HCT116 (cell line): Measurements from ENCODE around the gene IGSF3. TPM values are rescaled to one million over a fixed set of nuclear protein-coding genes. Genes with fewer than 3 reads are reported as not detected.

ENCODE experiments used
- ATAC-seq: fragments of 200-7000 bp; cut with Tn5 transposase; 2 replicates; pipeline ENCODE4 v1.9.1; 2020; ENCODE audit warnings: mild to moderate bottlenecking, moderate library complexity
- BruUV-seq: library from RNA; stranded (reverse); fragments of 400-500 nt; replicated peaks from 2 replicates; lab custom pipeline; 2021; lab: Mats Ljungman, UMichigan
- CTCF ChIA-PET: fragments of 300-600 bp; sonication (Branson Sonifier 250); formaldehyde crosslinking; loops from one replicate; lab custom pipeline; 2021; ENCODE audit warnings: antibody characterized with exemption; lab: Charles Lee
- POLR2A ChIA-PET: fragments of 300-600, 350-600 bp; sonication (Branson Sonifier 250); formaldehyde crosslinking; loops from one replicate; lab custom pipeline; 2021; ENCODE audit warnings: antibody characterized with exemption; lab: Charles Lee
- RAD21 ChIA-PET, 2 experiments: fragments of 300-600 bp; sonication (Branson Sonifier 250); formaldehyde crosslinking; loops; one replicate each; lab custom pipeline; 2023; ENCODE audit warnings: low total read pairs in 2 of 2; ENCODE audit not compliant: uncharacterized antibody in 2 of 2, unreplicated experiment in 2 of 2, low non-redundant PET in 1 of 2; lab: Charles Lee
- DNase-seq: peaks from one replicate; pipeline ENCODE4 v3.0.0-alpha.2; 2010; ENCODE audit warnings: low read depth, low spot score
- H2AFZ ChIP-seq: fragments of 200-600 bp; shearing (Covaris generic), sonication (generic); 2 replicates; pipeline ENCODE4 v1.6.1; 2017; ENCODE audit warnings: low read depth, mixed run types, mixed read lengths, antibody characterized with exemption, low read length; ENCODE audit not compliant: poor library complexity, severe bottlenecking
- H3K27ac ChIP-seq: 2 replicates; pipeline ENCODE4 v1.5.1; 2012; ENCODE audit warnings: low read depth, low read length
- H3K27me3 ChIP-seq: fragments of 200-600 bp; sonication (generic); 2 replicates; pipeline ENCODE4 v1.6.1; 2016; ENCODE audit warnings: mixed run types, low read length, mixed read lengths; ENCODE audit not compliant: insufficient read depth
- H3K36me3 ChIP-seq, 2 experiments: fragments of 200-500 bp in 1 of 2; fragments of 200-600 bp in 1 of 2; sonication (Bioruptor generic) in 1 of 2; sonication (generic) in 1 of 2; 2 replicates each; pipeline versions ENCODE4 v1.5.1 to v1.6.1; 2014 to 2016; ENCODE audit warnings: low read length in 2 of 2, inconsistent platforms in 1 of 2, mixed read lengths in 1 of 2, mixed run types in 1 of 2; ENCODE audit not compliant: insufficient read depth in 2 of 2, control insufficient read depth in 1 of 2
- H3K4me1 ChIP-seq, 2 experiments: fragments of 200-600 bp in 1 of 2; sonication (generic) in 1 of 2; 2 replicates each; pipeline versions ENCODE4 v1.5.1 to v1.6.1; 2012 to 2017; ENCODE audit warnings: low read length in 2 of 2, inconsistent platforms in 1 of 2, mild to moderate bottlenecking in 1 of 2, mixed read lengths in 1 of 2, mixed run types in 1 of 2, moderate library complexity in 1 of 2; ENCODE audit not compliant: insufficient read depth in 2 of 2, control insufficient read depth in 1 of 2
- H3K4me2 ChIP-seq: fragments of 200-600 bp; sonication (generic); 2 replicates; pipeline ENCODE4 v1.6.1; 2017; ENCODE audit warnings: mixed run types, low read length, mixed read lengths
- H3K4me3 ChIP-seq, 2 experiments: fragments of 200-600 bp in 1 of 2; sonication (generic) in 1 of 2; replicated peaks in 1 of 2; 2 replicates each; pipeline ENCODE4 v1.5.1; 2011 to 2016; ENCODE audit warnings: low read length in 2 of 2, control low read depth in 1 of 2, low read depth in 1 of 2, mild to moderate bottlenecking in 1 of 2, mixed read lengths in 1 of 2, mixed run types in 1 of 2
- H3K79me2 ChIP-seq: fragments of 200-600 bp; sonication (generic); 2 replicates; pipeline ENCODE4 v1.6.1; 2017; ENCODE audit warnings: mild to moderate bottlenecking, mixed run types, low read length, moderate library complexity, mixed read lengths; ENCODE audit not compliant: insufficient read depth
- H3K9ac ChIP-seq: fragments of 200-600 bp; sonication (generic); 2 replicates; pipeline ENCODE4 v1.6.1; 2016; ENCODE audit warnings: low read length, mixed read lengths
- H3K9me2 ChIP-seq: fragments of 200-600 bp; sonication (generic), shearing (Covaris generic); 2 replicates; pipeline ENCODE4 v1.6.1; 2017; ENCODE audit warnings: mixed run types, mild to moderate bottlenecking, moderate library complexity; ENCODE audit not compliant: insufficient read depth
- H3K9me3 ChIP-seq, 2 experiments: fragments of 200-500 bp in 1 of 2; fragments of 200-600 bp in 1 of 2; sonication (Bioruptor generic) in 1 of 2; sonication (generic) in 1 of 2; 2 replicates each; pipeline ENCODE4 v1.6.1; 2014 to 2017; ENCODE audit warnings: low read length in 2 of 2, mixed read lengths in 2 of 2, inconsistent platforms in 1 of 2, low read depth in 1 of 2, mild to moderate bottlenecking in 1 of 2, mixed run types in 1 of 2, moderate library complexity in 1 of 2; ENCODE audit not compliant: control insufficient read depth in 1 of 2, insufficient read depth in 1 of 2
- H4K20me1 ChIP-seq: fragments of 200-600 bp; sonication (generic), shearing (Covaris generic); 2 replicates; pipeline ENCODE4 v1.6.1; 2017; ENCODE audit warnings: mixed run types, mild to moderate bottlenecking, moderate library complexity; ENCODE audit not compliant: insufficient read depth
- EGR1 ChIP-seq: IDR thresholded peaks from 2 replicates; pipeline ENCODE4 v1.6.1; 2012; ENCODE audit warnings: low read depth
- FOSL1 ChIP-seq: IDR thresholded peaks from 2 replicates; pipeline ENCODE4 v1.6.1; 2012; ENCODE audit warnings: low read depth
- SP1 ChIP-seq: IDR thresholded peaks from 2 replicates; pipeline ENCODE4 v1.6.1; 2012; ENCODE audit warnings: low read depth
- SRF ChIP-seq: IDR thresholded peaks from 2 replicates; pipeline ENCODE4 v1.6.1; 2012; ENCODE audit warnings: low read depth
- ZNF274 ChIP-seq: fragments of 200-500 bp; sonication (Bioruptor generic); IDR thresholded peaks from 2 replicates; pipeline ENCODE4 v1.6.1; 2014; ENCODE audit warnings: mild to moderate bottlenecking, low read depth, low read length, inconsistent platforms
- intact Hi-C: fragments of 100-400 bp; cut with micrococcal nuclease; formaldehyde crosslinking; loops from 2 replicates; pipeline ENCODE4 v1.10.0; 2022
- total RNA-seq: library from RNA; stranded (reverse); gene quantifications from one replicate; pipeline ENCODE4 v1.2.1, GENCODE V29; 2021; ENCODE audit not compliant: unreplicated experiment
- TF ChIP-seq, protein P1 (sequence below): IDR thresholded peaks from 2 replicates; pipeline ENCODE4 v1.6.1; 2012
- TF ChIP-seq, protein P2 (sequence below): IDR thresholded peaks from 2 replicates; pipeline ENCODE4 v1.6.1; 2012; ENCODE audit warnings: low read depth
- TF ChIP-seq, protein P3 (sequence below): IDR thresholded peaks from 2 replicates; pipeline ENCODE4 v1.6.1; 2011; ENCODE audit warnings: mild to moderate bottlenecking, low read length, moderate library complexity; ENCODE audit not compliant: insufficient replicate concordance; ENCODE audit errors: extremely low read depth
- TF ChIP-seq, protein P4 (sequence below), 3 experiments: fragments of 200-600 bp in 1 of 3; sonication (generic) in 1 of 3; IDR thresholded peaks in 2 of 3; conservative IDR thresholded peaks in 1 of 3; 2 replicates each; pipeline ENCODE4 v1.5.1; 2012 to 2017; ENCODE audit warnings: low read depth in 2 of 3, low read length in 2 of 3, antibody characterized with exemption in 1 of 3, borderline replicate concordance in 1 of 3, control low read depth in 1 of 3, mild to moderate bottlenecking in 1 of 3, mixed read lengths in 1 of 3, mixed run types in 1 of 3, moderate library complexity in 1 of 3; ENCODE audit not compliant: insufficient read depth in 1 of 3

IGSF3 gene
- total RNA-seq, 1 experiment from 2014 or later = 18.6 TPM

DNA sequence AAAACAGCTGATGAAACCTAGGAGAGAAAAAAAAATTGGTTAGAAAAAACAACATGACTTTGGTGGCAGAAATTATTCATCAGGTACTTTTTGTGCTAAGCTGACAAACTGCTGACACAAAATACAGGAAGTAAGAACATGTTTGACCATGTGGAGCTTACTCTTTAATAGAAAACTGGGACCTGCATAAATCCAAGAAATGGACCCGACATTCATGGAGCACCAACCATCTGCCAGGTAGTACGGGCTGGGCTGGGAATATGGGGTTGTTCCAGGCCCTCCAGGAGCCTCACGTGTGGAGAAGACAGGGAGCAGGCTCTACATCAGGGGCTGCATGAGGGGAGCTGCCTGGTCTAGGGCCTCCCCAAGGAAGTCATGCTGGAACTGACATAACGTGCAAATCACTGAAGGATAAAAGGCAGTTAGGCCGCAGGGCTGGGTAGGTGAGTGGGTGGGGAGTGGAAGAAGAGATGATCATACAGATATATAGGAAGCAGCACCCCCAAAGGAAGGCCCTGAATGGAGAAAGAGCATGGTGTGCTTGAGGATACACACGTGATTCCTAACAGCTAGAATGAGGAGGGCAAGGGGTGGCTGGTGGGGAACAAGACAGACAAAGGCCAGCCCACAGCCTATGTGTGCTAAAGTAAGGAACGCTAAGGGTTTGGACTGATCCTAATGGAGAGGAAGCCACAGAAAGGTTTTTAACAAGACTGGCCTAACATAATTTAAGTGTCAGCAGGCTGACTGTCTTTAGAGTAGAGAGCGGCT is 122.8 kb downstream of the IGSF3 start:
- BruUV-seq = no TSS peak
- Histone ChIP-seq H3K9me3 (no peaks in the 10 kb centered on the region), H3K4me3 (no peak overlapping the region), H3K27me3 (no peaks in the 10 kb centered on the region), H4K20me1 (no peaks in the 10 kb centered on the region), H3K9me2 (no peaks in the 10 kb centered on the region), H3K79me2 (peaks cover 19% of the 10 kb centered on the region; the same call in 1 of the 2 replicates), H2AFZ (no peak overlapping the region), H3K4me2 (no peak overlapping the region), H3K9ac (no peak overlapping the region), H3K4me1 (no peaks in the 10 kb centered on the region), H3K36me3 (peaks cover 7 to 15% of the 10 kb centered on the region in 2 experiments; a peak in 3 of 4 replicates), H3K27ac (no peak overlapping the region)
- DNase-seq = no peak
- no peak for ATAC-seq
- RAD21 ChIA-PET = no interaction called here
- POLR2A ChIA-PET = no interaction called here
- TF ChIP-seq, protein P1, sequence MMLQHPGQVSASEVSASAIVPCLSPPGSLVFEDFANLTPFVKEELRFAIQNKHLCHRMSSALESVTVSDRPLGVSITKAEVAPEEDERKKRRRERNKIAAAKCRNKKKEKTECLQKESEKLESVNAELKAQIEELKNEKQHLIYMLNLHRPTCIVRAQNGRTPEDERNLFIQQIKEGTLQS = no peak
- TF ChIP-seq FOSL1 (no peak), ZNF274 (no peak), EGR1 (no peak), SRF (no peak), SP1 (no peak)
- TF ChIP-seq, protein P2, sequence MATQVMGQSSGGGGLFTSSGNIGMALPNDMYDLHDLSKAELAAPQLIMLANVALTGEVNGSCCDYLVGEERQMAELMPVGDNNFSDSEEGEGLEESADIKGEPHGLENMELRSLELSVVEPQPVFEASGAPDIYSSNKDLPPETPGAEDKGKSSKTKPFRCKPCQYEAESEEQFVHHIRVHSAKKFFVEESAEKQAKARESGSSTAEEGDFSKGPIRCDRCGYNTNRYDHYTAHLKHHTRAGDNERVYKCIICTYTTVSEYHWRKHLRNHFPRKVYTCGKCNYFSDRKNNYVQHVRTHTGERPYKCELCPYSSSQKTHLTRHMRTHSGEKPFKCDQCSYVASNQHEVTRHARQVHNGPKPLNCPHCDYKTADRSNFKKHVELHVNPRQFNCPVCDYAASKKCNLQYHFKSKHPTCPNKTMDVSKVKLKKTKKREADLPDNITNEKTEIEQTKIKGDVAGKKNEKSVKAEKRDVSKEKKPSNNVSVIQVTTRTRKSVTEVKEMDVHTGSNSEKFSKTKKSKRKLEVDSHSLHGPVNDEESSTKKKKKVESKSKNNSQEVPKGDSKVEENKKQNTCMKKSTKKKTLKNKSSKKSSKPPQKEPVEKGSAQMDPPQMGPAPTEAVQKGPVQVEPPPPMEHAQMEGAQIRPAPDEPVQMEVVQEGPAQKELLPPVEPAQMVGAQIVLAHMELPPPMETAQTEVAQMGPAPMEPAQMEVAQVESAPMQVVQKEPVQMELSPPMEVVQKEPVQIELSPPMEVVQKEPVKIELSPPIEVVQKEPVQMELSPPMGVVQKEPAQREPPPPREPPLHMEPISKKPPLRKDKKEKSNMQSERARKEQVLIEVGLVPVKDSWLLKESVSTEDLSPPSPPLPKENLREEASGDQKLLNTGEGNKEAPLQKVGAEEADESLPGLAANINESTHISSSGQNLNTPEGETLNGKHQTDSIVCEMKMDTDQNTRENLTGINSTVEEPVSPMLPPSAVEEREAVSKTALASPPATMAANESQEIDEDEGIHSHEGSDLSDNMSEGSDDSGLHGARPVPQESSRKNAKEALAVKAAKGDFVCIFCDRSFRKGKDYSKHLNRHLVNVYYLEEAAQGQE = no peak
- TF ChIP-seq, protein P3, sequence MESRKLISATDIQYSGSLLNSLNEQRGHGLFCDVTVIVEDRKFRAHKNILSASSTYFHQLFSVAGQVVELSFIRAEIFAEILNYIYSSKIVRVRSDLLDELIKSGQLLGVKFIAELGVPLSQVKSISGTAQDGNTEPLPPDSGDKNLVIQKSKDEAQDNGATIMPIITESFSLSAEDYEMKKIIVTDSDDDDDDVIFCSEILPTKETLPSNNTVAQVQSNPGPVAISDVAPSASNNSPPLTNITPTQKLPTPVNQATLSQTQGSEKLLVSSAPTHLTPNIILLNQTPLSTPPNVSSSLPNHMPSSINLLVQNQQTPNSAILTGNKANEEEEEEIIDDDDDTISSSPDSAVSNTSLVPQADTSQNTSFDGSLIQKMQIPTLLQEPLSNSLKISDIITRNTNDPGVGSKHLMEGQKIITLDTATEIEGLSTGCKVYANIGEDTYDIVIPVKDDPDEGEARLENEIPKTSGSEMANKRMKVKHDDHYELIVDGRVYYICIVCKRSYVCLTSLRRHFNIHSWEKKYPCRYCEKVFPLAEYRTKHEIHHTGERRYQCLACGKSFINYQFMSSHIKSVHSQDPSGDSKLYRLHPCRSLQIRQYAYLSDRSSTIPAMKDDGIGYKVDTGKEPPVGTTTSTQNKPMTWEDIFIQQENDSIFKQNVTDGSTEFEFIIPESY = no peak
- TF ChIP-seq, protein P4, sequence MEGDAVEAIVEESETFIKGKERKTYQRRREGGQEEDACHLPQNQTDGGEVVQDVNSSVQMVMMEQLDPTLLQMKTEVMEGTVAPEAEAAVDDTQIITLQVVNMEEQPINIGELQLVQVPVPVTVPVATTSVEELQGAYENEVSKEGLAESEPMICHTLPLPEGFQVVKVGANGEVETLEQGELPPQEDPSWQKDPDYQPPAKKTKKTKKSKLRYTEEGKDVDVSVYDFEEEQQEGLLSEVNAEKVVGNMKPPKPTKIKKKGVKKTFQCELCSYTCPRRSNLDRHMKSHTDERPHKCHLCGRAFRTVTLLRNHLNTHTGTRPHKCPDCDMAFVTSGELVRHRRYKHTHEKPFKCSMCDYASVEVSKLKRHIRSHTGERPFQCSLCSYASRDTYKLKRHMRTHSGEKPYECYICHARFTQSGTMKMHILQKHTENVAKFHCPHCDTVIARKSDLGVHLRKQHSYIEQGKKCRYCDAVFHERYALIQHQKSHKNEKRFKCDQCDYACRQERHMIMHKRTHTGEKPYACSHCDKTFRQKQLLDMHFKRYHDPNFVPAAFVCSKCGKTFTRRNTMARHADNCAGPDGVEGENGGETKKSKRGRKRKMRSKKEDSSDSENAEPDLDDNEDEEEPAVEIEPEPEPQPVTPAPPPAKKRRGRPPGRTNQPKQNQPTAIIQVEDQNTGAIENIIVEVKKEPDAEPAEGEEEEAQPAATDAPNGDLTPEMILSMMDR (IDR thresholded peaks at IDR 0.05 in 2 of 3, conservative IDR thresholded peaks at IDR 0.05 in 1 of 3; ENCODE audit: borderline replicate concordance in 1 of 3, insufficient read depth in 1 of 3, low read depth in 2 of 3, low read length in 2 of 3) = no peak
- intact Hi-C loops = no loop called here
- CTCF ChIA-PET = no interaction called here
